ENCODE measurements around the gene PLPP3. TPM values are rescaled to one million over a fixed set of nuclear protein-coding genes. Genes with fewer than 3 reads are reported as not detected.

PLPP3 gene
- total RNA-seq, 2 experiments from 2014 or later: not detected

GRCh38 chr1:56472860-56473259 lies 106.5 kb downstream of the PLPP3 start:
- ChIA-PET CTCF (no interaction called here), POLR2A (no interaction called here)

DNA sequence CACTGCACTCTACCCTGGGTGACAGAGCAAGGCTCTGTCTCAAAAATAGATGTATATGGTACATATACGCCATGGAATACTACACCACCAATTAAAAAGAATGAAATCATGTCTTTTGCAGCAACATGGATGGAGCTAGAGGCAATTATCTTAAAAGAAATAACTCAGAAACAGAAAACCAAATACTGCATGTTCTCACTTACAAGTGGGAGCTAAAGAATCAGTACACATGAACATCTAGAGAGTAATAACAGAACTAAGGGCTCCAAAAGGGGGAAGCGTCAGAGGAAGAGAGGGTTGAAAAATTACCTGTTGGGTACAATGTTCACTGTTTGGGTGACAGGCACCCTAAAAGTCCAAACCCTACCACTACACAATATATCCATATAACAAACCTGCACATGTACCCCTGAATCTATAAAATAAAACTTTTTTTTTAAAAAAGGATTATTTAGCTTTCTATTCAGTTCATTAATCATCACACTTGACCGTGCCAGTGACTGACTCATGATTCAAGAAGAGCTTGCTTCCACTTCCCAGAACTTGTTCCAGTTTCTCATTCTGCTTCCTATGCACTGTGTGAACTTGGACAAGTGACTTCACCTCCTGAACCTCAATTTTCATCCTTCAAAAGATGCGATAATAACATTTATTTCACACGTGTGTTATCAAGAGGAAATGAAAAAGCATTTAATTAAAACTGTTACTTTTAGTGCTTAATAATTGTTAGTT lies 109.6 kb downstream of the PLPP3 start:
- ChIA-PET POLR2A (no interaction called here), CTCF (no interaction called here)

DNA sequence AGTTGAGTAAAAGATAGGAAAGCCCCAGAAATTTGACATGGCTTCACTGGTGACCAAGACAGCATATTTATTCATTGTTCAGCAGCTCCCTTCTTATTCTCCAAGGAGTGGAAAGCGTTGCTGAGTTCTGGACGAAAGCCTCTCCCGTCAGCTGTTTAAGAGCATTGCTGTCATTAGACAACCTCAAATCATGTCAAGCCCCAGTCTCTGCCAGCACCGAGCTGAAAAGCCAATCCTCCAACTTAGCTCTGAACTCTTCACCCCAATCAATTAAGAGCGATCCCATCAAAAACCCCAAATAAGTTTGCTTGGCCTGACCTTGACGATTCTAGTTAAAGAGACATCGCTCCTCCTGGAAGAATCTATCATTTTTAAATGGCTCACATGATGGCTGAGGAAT lies 110.8 kb downstream of the PLPP3 start:
- ChIA-PET CTCF (no interaction called here), POLR2A (no interaction called here)

- ChIA-PET POLR2A (no interaction called here), CTCF (no interaction called here)
Observed at GRCh38 chr1:56466538-56466937, 112.8 kb downstream of the PLPP3 start.

- CTCF ChIA-PET: no interaction called here
- POLR2A ChIA-PET: no interaction called here
Observed at GRCh38 chr1:56464294-56464693, 115.1 kb downstream of the PLPP3 start.

DNA sequence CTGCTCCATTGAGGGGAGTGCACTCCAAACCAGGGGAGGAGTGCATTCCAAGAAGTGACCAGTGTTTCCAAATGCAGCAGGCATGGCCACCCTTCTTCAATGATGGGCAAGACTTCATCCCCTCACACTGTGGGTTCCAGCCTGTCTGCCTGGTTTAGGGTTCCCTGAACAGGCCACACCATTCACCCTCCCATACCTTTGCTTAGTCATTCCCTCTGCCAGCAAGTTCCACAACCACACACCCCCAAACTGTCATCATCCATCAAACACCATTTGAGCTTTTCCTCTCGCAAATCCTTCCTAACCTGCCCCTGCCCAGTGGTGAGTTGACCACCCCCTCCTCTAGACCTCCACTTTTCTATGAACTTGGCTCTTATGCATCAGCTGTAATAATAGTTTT lies 116.0 kb downstream of the PLPP3 start:
- ChIA-PET POLR2A (no interaction called here), CTCF (no interaction called here)

DNA sequence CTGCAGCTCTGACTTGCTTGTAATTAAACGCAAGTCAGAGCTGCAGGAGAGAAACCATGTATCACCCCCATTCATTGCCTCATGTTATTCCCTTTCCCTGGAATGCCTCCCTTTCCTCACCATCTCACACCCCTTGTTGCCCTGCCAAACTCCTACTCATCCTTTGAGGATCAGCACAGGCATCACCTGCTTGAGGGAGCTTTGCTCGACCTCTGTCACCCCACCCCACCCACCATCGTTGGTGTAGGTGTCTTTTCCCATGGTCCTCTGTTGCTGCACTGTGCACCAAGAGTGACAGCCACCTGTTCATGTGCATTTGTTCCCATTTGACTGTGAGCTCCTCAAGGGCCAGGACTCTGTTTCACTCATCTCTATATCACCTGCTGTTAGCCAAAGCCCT lies 117.2 kb downstream of the PLPP3 start:
- CTCF ChIA-PET: no interaction called here
- POLR2A ChIA-PET: no interaction called here

DNA sequence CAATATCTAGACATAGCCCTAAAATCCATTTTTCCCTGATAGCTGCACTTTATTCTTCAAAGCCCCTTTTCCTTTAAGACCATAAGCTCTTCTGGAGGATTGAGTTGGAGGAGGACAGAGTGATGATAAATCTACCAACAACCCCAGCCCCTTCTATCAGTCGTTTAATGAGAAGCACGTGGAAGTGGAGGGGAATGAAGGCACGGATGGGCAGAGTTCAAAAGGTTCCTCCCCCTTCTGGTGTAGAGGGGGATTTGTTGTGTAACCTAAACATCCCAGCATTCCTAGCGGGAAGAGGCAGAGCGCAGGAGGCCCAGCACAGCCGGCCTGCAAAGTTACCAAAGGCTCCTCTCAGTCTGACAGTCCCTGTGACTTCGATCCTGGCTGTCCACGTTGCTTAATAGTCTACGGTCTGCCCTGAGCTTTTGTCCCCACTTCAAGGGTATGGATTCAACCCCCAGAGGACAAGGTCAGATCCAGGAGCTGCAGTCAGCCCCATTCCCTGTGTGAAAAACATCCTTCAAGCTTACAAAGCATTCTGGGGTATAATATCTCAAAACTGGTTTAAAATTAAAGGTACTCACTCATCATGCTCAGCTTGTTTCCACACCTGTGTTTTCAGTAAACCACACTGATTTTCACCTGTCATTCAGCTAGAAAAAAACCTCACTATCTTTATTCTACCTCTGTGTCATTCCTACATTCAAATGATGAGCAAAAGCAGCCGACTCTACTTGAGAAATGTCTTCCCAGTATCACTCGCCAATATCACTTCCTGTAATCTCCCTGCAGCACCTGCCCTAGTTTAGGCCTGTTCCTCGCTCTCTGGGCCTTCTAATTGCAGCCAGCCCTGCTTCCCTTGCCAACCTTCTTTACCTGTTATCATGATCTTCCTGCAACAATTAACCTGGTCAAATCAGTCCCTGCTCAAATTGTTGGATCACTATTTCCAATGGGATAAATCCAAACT lies 117.9 kb downstream of the PLPP3 start:
- ChIA-PET POLR2A (no interaction called here), CTCF (no interaction called here)

GRCh38 chr1:56459260-56459659 lies 120.1 kb downstream of the PLPP3 start:
- CTCF ChIA-PET: no interaction called here
- POLR2A ChIA-PET: no interaction called here

- CTCF ChIA-PET: interaction anchor here (0.6 kb wide), 1 partner anchor 59 kb away, joined by 3 read pairs; no protein-coding TSS in a partner anchor
Observed at GRCh38 chr1:56457756-56458375, 121.5 kb downstream of the PLPP3 start.

GRCh38 chr1:56456435-56457101 lies 122.8 kb downstream of the PLPP3 start:
- POLR2A ChIA-PET: no interaction called here
- CTCF ChIA-PET: no interaction called here

More at GRCh38 chr1:56457756-56458375, 121.5 kb downstream of the PLPP3 start:
- POLR2A ChIA-PET: no interaction called here

GRCh38 chr1:56453417-56454078 lies 125.8 kb downstream of the PLPP3 start:
- ChIA-PET CTCF (no interaction called here), POLR2A (no interaction called here)

GRCh38 chr1:56453016-56453415 lies 126.3 kb downstream of the PLPP3 start:
- ChIA-PET POLR2A (no interaction called here), CTCF (no interaction called here)

GRCh38 chr1:56452027-56453011 lies 127.0 kb downstream of the PLPP3 start:
- ChIA-PET CTCF (no interaction called here), POLR2A (no interaction called here)

- ChIA-PET POLR2A (no interaction called here), CTCF (no interaction called here)
Observed at GRCh38 chr1:56451491-56451890, 127.9 kb downstream of the PLPP3 start.

GRCh38 chr1:56450004-56450666 lies 129.2 kb downstream of the PLPP3 start:
- POLR2A ChIA-PET: no interaction called here
- CTCF ChIA-PET: no interaction called here

DNA sequence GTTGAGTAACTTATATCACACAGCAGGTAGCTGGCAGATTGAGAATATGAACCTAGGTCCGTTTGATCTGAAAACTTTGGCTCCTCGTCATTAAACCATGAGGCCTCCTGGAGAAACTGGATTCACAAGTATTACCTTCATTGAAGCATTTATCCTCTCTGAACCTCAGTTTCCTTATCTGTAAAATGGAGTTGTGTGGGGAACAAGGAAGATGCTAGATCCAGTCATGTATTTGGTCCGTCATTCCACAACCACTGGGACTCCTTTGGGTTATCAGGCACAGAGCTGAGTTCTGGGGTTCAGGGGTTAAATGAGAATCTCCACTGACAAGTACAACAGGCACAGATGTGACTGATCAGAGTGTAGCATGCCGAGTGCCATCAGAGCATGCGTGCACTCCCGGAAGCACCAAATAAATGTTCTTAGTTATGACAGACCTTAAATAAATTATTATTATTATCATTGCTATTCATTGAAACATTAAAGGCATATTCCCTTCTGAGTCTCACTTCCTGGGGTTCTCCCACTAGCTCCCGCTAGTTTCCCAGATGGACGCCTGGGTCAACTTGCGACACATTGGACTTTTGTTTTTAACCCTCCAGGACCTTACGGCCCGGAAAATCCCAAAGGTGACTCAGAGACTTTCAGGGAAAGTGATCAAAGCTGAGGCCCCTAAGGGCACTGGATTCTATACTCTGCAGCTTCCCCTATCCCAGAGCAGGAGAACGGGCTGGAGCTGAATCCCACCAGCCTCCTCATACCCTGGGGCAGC lies 130.6 kb downstream of the PLPP3 start:
- ChIA-PET POLR2A (no interaction called here), CTCF (no interaction called here)
